HG02885 (cell line): ENCODE measurements around the gene RAVER2.
"Not testable (repeated sequence)": the region's sequence is repeated elsewhere in the genome, so short reads cannot be mapped to it uniquely, and the experiment has no call there.

ENCODE experiments used
- ATAC-seq: cut with Tn5 transposase; IDR thresholded peaks from one replicate; pipeline ENCODE4 v1.9.1; 2021; ENCODE audit warnings: mild to moderate bottlenecking; ENCODE audit not compliant: unreplicated experiment, poor library complexity

RAVER2 gene

GRCh38 chr1:64801851-64802523 is 57.1 kb downstream of the RAVER2 start:
- ATAC-seq, result no peak

GRCh38 chr1:64809309-64809708 is 64.4 kb downstream of the RAVER2 start:
- no peak for ATAC-seq

- ATAC-seq, result no peak
Observed at GRCh38 chr1:64810001-64810400, 65.1 kb downstream of the RAVER2 start.

- no peak for ATAC-seq
Observed at GRCh38 chr1:64811131-64811530, 66.3 kb downstream of the RAVER2 start.

- no peak for ATAC-seq
Observed at GRCh38 chr1:64814427-64814826, 69.6 kb downstream of the RAVER2 start.

GRCh38 chr1:64817364-64817763 is 72.5 kb downstream of the RAVER2 start:
- ATAC-seq, result not testable (repeated sequence)

GRCh38 chr1:64820572-64820971 is 75.7 kb downstream of the RAVER2 start:
- ATAC-seq, result not testable (repeated sequence)

GRCh38 chr1:64822621-64823020 is 77.7 kb downstream of the RAVER2 start:
- no peak for ATAC-seq

- ATAC-seq, result peak; percentile 49
Observed at GRCh38 chr1:64823691-64824476, 79.0 kb downstream of the RAVER2 start.

GRCh38 chr1:64826991-64827390 is 82.1 kb downstream of the RAVER2 start:
- ATAC-seq, result peak; percentile 93

GRCh38 chr1:64828829-64829228 is 84.0 kb downstream of the RAVER2 start:
- peak; percentile 45 for ATAC-seq

- ATAC-seq, result no peak
Observed at GRCh38 chr1:64829411-64830029, 84.6 kb downstream of the RAVER2 start.

GRCh38 chr1:64830030-64830651 is 85.3 kb downstream of the RAVER2 start:
- ATAC-seq, result no peak

GRCh38 chr1:64834734-64835133 is 89.9 kb downstream of the RAVER2 start:
- no peak for ATAC-seq

GRCh38 chr1:64836802-64837201 is 91.9 kb downstream of the RAVER2 start:
- no peak for ATAC-seq

GRCh38 chr1:64838486-64838885 is 93.6 kb downstream of the RAVER2 start:
- ATAC-seq, result no peak

GRCh38 chr1:64839261-64839660 is 94.4 kb downstream of the RAVER2 start:
- no peak for ATAC-seq

- no peak for ATAC-seq
Observed at GRCh38 chr1:64839732-64840405, 95.0 kb downstream of the RAVER2 start.

GRCh38 chr1:64841330-64842065 is 96.6 kb downstream of the RAVER2 start:
- ATAC-seq, result no peak

- ATAC-seq, result no peak
Observed at GRCh38 chr1:64842224-64842623, 97.3 kb downstream of the RAVER2 start.
